ENCODE results near the gene BRD7. TPM values are rescaled to one million over a fixed set of nuclear protein-coding genes. Genes with fewer than 3 reads are reported as not detected.

BRD7 gene
- total RNA-seq, 2 donors from 2014 or later, result 28.0 to 28.9 TPM

GRCh38 chr16:50272111-50272571, 96.6 kb downstream of the BRD7 start:
- H3K4me1 ChIP-seq, result peaks cover 0 to 2% of the 10 kb centered on the region in 2 donors
- no peak for DNase-seq (ENCODE audit: low spot score)
- H3K4me3 ChIP-seq, result no peak overlapping the region
- H3K27ac ChIP-seq, result no peak overlapping the region
- TF ChIP-seq CTCF (IDR thresholded peaks at IDR 0.05), result no peak
- H3K27me3 ChIP-seq, result no peaks in the 10 kb centered on the region
- no peaks in the 10 kb centered on the region for H3K36me3 ChIP-seq
- no peaks in the 10 kb centered on the region for H3K9me3 ChIP-seq

DNA sequence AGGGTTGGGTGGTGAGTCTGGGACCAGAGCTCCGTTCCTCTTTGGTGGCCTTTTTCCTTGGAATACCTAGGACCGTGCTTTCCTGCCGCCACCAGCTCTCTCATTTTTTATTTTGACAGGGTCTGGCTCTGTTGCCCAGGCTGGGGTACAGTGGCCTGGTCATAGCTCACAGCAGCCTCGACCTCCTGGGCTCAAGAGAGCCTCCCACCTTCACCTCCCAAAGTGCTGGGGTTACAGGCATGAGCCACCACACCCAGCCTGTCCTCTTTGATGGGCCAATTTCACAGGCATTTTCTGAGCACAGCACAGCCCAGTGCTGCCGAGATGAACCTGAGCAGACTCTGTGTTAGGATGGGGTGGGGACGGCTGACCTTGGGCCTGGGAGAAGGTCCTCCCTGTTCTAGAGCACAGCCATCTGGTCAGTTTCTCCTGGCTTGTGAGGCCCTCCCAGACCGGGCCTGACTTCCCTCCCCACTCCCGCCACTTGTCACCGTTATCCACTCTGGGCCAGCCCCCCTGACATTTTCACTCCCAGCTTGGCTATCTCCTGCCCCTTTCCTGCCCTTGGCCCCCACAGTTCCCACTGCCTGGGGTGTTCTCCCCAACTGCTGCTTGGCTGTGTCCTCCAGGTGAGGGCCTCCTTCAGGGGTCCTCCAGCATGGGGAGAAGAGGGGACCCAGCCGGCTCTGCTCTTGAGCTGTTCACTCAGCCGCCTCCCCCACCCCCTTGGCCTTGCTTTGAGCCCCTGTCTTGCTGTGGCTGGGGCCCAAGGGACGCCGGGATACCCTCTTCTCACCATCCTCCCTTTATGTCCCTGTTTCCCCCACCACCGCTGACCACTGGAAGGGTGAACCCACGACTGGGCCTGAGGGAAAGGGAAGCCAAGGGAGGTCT, 97.4 kb downstream of the BRD7 start:
- Histone ChIP-seq H3K9me3 (no peaks in the 10 kb centered on the region), H3K36me3 (no peaks in the 10 kb centered on the region), H3K4me1 (peaks cover 0 to 8% of the 10 kb centered on the region in 2 donors), H3K4me3 (no peak overlapping the region), H3K27me3 (no peaks in the 10 kb centered on the region), H3K27ac (no peak overlapping the region)
- no peak for DNase-seq (ENCODE audit: low spot score)
- no peak for TF ChIP-seq CTCF (IDR thresholded peaks at IDR 0.05)

GRCh38 chr16:50270510-50271147, 98.2 kb downstream of the BRD7 start:
- H3K4me3 ChIP-seq, result no peak overlapping the region
- no peak for TF ChIP-seq CTCF (IDR thresholded peaks at IDR 0.05)
- H3K4me1 ChIP-seq, result peaks cover 0 to 16% of the 10 kb centered on the region in 2 donors
- H3K9me3 ChIP-seq, result no peaks in the 10 kb centered on the region
- H3K27me3 ChIP-seq, result no peaks in the 10 kb centered on the region
- H3K36me3 ChIP-seq, result no peaks in the 10 kb centered on the region
- no peak for DNase-seq (ENCODE audit: low spot score)
- no peak overlapping the region for H3K27ac ChIP-seq

- Histone ChIP-seq H3K4me1 (peaks cover 0 to 17% of the 10 kb centered on the region in 2 donors), H3K27ac (no peak overlapping the region), H3K36me3 (no peaks in the 10 kb centered on the region), H3K9me3 (no peaks in the 10 kb centered on the region), H3K4me3 (no peak overlapping the region), H3K27me3 (no peaks in the 10 kb centered on the region)
- no peak for DNase-seq (ENCODE audit: low spot score)
- TF ChIP-seq CTCF (IDR thresholded peaks at IDR 0.05), result no peak
These were observed 98.8 kb downstream of the BRD7 start for GRCh38 chr16:50269769-50270509.

DNA sequence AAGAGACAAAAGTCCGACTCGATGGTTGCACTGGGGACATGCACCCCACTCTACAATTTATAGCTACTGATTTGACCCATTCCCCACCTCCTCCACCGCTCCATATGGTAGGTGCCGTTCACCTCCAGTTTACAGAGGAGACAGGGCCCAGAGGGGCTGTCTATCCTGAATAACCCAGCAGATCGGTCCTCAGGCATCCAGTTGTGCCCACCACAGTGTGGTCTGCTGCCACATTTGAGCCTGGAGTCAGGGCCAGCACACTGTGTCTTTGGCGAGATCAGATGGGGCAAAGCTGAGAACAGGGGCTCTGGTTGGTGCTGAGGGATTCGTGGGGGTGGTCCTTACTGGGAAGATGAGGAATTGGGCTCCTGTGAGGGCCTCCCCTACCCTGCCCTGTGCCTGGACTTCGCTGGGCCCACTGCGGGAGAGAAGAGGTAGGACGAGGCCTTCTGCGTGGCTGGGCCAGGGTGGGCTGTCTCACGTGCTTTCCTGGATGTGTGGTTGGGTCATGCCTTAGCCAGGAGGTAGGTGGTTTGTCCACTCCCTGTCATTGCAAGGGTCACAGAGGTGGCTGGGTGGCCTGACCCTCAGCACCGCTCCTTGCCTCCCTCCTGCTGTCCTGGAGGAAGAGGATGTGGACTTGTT, 99.6 kb downstream of the BRD7 start:
- H3K9me3 ChIP-seq, result no peaks in the 10 kb centered on the region
- H3K4me3 ChIP-seq, result no peak overlapping the region
- H3K27ac ChIP-seq, result no peak overlapping the region
- H3K27me3 ChIP-seq, result no peaks in the 10 kb centered on the region
- TF ChIP-seq CTCF (IDR thresholded peaks at IDR 0.05), result no peak
- no peaks in the 10 kb centered on the region for H3K36me3 ChIP-seq
- no peak for DNase-seq (ENCODE audit: low spot score)
- H3K4me1 ChIP-seq, result peaks cover 0 to 17% of the 10 kb centered on the region in 2 donors

All from right atrium auricular region (tissue), 2 donors.